NCI-H748 (cell line): Measurements from ENCODE around the gene DNAH9.
"Not testable (repeated sequence)": the region's sequence is repeated elsewhere in the genome, so short reads cannot be mapped to it uniquely, and the experiment has no call there.

ENCODE experiments used
- DNase-seq: peaks from one replicate; lab custom pipeline; 2025; ENCODE audit not compliant: unreplicated experiment; lab: John Stamatoyannopoulos, UW

Gene DNAH9

DNA sequence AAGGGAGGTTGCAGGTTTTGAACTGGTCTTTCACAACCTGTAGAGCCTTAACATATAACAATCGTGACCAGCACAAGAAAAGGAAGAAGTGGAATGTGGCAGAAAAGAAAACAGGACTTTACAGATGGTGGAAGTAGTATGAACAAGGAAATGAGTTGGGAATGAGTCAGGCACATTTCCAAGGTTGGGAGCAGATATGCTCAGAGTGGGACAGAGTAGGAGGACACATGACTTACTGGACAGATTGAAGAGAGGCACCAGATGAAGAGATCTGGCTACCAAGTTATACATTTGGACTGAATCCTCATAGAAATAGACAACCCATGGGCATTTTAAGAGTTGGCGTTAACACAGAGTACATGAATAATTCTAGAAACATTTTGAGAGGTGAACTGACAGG lies 303.7 kb downstream of the DNAH9 start:
- no peak for DNase-seq

DNA sequence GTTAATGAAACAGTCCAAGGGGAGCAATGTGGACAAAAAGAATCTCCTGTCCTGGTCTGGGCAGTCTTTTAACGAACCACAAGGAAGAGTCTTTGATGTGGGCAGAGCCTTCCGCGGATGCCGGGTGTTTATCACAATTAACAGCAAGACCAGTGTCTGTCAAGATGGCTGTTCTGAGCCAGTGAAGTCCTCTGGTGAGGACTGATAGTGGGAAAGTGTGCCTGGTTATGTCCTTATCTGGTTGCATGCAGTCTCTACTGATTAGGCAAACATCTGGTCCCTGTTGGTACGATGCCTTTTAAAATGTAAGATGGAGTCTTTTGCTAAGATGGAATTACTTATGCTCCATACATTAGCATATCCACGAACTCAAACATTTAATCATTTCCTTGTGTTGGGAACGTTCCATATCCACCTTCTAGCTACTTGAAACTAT lies 310.5 kb downstream of the DNAH9 start:
- DNase-seq = no peak

GRCh38 chr17:11909348-11909747 lies 311.1 kb downstream of the DNAH9 start:
- DNase-seq = no peak

GRCh38 chr17:11916091-11916490 lies 317.8 kb downstream of the DNAH9 start:
- DNase-seq = no peak

DNA sequence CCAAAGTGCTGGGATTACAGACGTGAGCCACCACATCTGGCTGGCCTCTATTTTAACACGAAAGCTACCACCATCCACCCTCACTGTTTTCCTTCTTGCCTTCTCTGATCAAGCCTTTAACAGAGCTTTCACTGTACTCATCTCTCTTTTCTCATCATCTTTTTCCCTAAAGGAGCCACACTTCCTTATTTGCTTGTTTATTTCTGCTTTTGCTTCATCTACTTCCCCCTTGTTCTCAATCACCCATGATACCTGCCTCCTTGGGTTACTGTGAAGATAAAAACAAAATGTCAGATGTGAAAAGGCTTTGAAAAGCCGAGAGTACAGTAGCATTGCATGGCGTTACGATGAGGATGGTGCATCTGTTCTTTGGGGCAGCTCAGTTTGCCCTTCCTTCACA lies 319.1 kb downstream of the DNAH9 start:
- DNase-seq = no peak

GRCh38 chr17:11921296-11921695 lies 323.0 kb downstream of the DNAH9 start:
- no peak for DNase-seq

GRCh38 chr17:11922638-11923037 lies 324.4 kb downstream of the DNAH9 start:
- DNase-seq = no peak

DNA sequence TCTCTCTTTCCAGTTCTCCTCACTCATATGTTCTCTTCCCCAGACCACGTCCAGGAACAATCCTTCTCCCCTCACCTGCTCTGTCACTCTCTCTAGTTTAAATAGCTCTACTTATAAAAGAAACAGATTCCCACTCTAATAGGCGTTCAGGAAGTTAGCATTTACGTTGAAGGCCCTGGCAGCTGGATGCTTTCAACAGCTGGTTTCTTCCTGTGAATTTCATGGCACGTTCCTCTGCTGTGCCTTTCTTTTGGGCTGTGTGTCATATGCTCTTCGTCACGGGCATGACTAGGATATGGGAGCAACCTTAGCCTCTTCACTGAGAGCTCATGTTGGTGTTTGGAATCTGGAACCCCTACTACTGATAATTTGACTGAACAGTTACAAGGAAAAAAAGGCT lies 325.8 kb downstream of the DNAH9 start:
- no peak for DNase-seq

GRCh38 chr17:11925262-11926021 lies 327.2 kb downstream of the DNAH9 start:
- no peak for DNase-seq

GRCh38 chr17:11928436-11928835 lies 330.2 kb downstream of the DNAH9 start:
- no peak for DNase-seq

- DNase-seq = no peak
Observed at GRCh38 chr17:11932337-11932898, 334.1 kb downstream of the DNAH9 start.

DNA sequence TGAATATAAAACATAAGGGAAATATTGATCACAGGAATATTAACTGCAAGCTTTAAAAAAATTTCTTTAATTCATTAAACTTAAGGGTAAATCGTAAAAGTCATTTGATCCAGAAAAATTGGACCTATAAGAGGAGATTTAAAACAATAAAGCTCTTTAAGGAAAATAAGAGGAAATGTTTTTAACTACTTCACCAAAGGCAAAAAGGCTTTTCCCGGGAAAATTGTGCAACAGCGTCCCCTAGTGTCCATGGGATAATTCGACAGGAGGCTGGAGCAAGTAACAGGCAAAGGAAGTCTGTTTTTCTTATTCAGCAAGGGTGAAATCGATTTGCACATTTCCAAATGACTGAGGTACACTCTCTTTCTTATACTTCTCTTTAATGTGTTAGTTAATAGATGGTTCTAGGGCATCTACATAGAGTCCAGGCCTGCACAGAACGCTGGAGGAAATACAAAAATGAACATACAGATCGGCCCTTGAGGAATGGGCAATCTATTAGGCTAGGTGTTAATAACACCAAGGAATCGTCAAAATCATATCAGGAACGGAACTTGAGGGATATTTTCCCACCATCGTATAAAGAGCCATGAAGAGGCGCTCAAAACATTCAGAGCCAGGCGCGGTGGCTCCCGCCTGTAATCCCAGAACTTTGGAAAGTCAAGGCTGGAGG lies 337.6 kb downstream of the DNAH9 start:
- peak; percentile 49 for DNase-seq

- DNase-seq = no peak
Observed at GRCh38 chr17:11940904-11941303, 342.6 kb downstream of the DNAH9 start.

GRCh38 chr17:11943086-11943485 lies 344.8 kb downstream of the DNAH9 start:
- not testable (repeated sequence) for DNase-seq

DNA sequence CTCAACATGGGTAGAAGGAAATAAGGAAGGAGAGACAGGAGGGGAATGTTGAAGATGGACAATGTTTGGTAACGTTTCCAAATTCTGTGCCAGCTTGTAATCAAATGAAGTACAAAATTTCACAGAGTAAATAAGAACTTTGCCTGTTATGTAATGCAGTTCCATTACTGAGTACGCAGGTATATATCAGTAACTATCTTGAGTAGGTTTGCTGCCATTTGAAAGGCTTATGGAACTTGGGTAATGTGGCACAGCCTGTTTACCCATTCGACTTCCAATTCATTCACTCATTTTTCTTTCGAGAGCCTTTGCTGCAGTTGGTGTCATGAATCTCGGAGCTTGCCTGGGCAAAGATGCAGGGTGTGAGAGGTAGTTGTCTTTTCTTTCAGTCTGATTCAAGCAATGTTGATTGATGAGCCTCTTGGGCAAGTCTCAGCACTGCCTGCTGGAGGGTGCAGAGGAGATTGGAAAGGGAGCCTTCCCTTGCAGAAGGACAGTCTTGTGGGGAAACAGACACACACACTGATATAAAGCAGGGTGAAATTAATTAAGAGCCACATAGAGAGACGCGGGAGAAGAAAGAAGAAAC lies 345.6 kb downstream of the DNAH9 start:
- no peak for DNase-seq

DNA sequence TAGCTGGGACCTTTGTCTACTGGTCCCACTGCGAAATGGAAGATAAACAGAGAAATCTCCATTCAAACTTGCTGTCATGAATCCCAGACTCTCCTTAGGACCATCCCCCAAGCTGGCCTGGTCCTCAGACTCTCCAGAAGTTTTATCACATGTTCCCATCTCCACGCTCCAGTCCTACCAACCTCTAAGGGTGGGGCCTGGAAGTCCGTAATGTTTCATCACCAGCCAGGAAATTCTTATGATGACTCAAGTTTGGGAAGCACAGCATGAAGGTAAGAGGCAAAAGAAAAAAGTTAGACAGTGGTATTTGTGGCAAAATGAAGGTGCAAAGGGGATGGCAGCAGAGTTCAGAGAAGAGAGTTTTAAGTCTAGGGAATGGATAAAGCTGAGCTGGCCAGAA lies 346.3 kb downstream of the DNAH9 start:
- no peak for DNase-seq

GRCh38 chr17:11948789-11949188 lies 350.5 kb downstream of the DNAH9 start:
- no peak for DNase-seq

GRCh38 chr17:11949571-11949970 lies 351.3 kb downstream of the DNAH9 start:
- DNase-seq = not testable (repeated sequence)

DNA sequence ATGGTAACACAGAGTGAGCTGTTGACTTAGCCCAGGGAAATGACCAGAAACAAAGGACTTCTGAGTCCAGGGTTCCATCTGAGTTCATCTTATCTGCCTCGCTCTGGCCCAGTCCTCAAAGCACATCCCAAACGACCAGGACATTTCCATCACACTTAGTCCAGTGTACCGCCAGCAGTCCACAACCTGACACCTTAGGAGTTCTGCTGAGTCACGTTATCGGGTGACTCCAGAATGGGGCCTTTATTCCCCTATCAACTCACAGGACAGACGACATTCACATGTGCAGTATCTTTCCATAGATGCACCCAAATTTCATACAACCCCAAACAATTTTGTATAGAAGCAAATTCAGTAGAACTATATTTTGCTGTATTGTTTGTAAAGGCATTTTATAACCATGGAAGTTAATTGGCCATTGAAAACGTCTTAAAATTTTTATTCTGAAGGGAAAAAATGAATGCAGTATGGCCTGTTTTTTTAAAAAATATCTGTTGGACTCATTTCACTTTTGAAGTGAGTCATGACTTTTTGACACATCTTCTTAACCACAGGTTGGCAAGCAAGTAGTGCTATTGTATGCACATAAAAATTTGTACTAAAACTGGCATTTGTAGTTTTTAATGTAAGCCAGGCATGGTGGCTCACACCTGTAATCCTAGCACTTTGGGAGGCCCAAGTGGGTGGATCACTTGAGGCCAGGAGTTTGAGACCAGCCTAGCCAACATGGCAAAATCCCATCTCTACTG lies 352.7 kb downstream of the DNAH9 start:
- no peak for DNase-seq

DNA sequence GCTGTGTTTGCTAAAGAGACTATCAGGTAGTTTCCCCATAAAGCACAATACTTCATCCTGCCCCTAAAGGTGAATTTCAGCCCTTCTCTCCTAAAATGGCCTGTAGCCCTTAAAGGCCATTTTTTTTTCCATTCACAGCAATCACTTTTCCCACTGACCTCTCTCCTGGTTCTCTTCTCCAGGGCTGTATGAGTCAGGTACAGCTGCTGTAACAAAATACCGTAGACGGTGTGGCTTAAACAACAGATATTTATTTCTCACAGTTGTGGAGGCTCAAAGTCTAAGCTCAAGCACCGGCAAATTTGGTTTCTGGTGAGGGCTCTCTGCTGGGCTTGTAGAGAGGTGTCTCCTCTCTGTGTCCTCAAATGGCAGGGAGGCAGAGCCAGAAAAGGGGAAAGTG lies 354.3 kb downstream of the DNAH9 start:
- no peak for DNase-seq

GRCh38 chr17:11953924-11954323 lies 355.7 kb downstream of the DNAH9 start:
- no peak for DNase-seq
